HG02870 (cell line): ENCODE results near the gene BBS7.

Experiments used
- ATAC-seq: cut with Tn5 transposase; IDR thresholded peaks from one replicate; pipeline ENCODE4 v1.9.1; 2021; ENCODE audit warnings: mild to moderate bottlenecking, moderate library complexity; ENCODE audit not compliant: unreplicated experiment

The BBS7 gene

GRCh38 chr4:121869841-121870822 lies at the start of gene BBS7:
Gene BBS7 (minus strand): TSS chr4:121870474. CDS start chr4:121870313, 161 bp downstream.
- peak; percentile 98 for ATAC-seq

GRCh38 chr4:121913667-121914066 lies 43.4 kb upstream of the BBS7 start:
- no peak for ATAC-seq

- no peak for ATAC-seq
These were observed 38.1 kb upstream of the BBS7 start for GRCh38 chr4:121908346-121908745.

- peak; percentile 87 for ATAC-seq
These were observed 30.1 kb upstream of the BBS7 start for GRCh38 chr4:121900132-121900983.

- ATAC-seq: no peak
These were observed 27.9 kb upstream of the BBS7 start for GRCh38 chr4:121898150-121898549.

- ATAC-seq: no peak
These were observed 17.9 kb upstream of the BBS7 start for GRCh38 chr4:121888134-121888533.

- no peak for ATAC-seq
These were observed 14.8 kb upstream of the BBS7 start for GRCh38 chr4:121885115-121885514.

- ATAC-seq: no peak
These were observed 10.9 kb upstream of the BBS7 start for GRCh38 chr4:121881158-121881557.

GRCh38 chr4:121879135-121879534 lies 8.9 kb upstream of the BBS7 start:
- ATAC-seq: no peak

- no peak for ATAC-seq
These were observed 6.9 kb upstream of the BBS7 start for GRCh38 chr4:121877041-121877773.

GRCh38 chr4:121876070-121876469 lies 5.8 kb upstream of the BBS7 start:
- no peak for ATAC-seq

GRCh38 chr4:121875652-121876051 lies 5.4 kb upstream of the BBS7 start:
- no peak for ATAC-seq

- no peak for ATAC-seq
These were observed 3.3 kb upstream of the BBS7 start for GRCh38 chr4:121873604-121874003.

GRCh38 chr4:121863799-121864198 lies 6.5 kb downstream of the BBS7 start:
- ATAC-seq: no peak

- ATAC-seq: no peak
These were observed 8.8 kb downstream of the BBS7 start for GRCh38 chr4:121861426-121861825.

GRCh38 chr4:121860121-121860520 lies 10.2 kb downstream of the BBS7 start:
- ATAC-seq: no peak

- no peak for ATAC-seq
These were observed 18.9 kb downstream of the BBS7 start for GRCh38 chr4:121851354-121851753.

GRCh38 chr4:121846662-121847061 lies 23.6 kb downstream of the BBS7 start:
- ATAC-seq: no peak

- ATAC-seq: no peak
These were observed 27.4 kb downstream of the BBS7 start for GRCh38 chr4:121842862-121843261.

- no peak for ATAC-seq
These were observed 32.1 kb downstream of the BBS7 start for GRCh38 chr4:121838136-121838535.

GRCh38 chr4:121829511-121829910 lies 40.8 kb downstream of the BBS7 start:
- no peak for ATAC-seq
